HepG2 (cell line): Measurements from ENCODE around the gene MIPEP. TPM values are rescaled to one million over a fixed set of nuclear protein-coding genes. Genes with fewer than 3 reads are reported as not detected.

ENCODE experiments used
- ATAC-seq: fragments of 200-7000 bp; cut with Tn5 transposase; 3 replicates; pipeline ENCODE4 v1.9.1; 2020; ENCODE audit warnings: mild to moderate bottlenecking, moderate library complexity
- BruUV-seq: library from RNA; stranded (reverse); fragments of 400-500 nt; replicated peaks from 2 replicates; lab custom pipeline; 2021; lab: Mats Ljungman, UMichigan
- CTCF ChIA-PET: fragments of 300-600 bp; formaldehyde crosslinking; extraction: SDS; loops from one replicate; lab custom pipeline; 2021; ENCODE audit warnings: low total read pairs, inconsistent platforms, low intra/inter-chr PET ratio; lab: Yijun Ruan, JAX
- POLR2A ChIA-PET: fragments of 350-600 bp; sonication (Branson Sonifier 250); formaldehyde crosslinking; loops from one replicate; lab custom pipeline; 2020; ENCODE audit warnings: antibody characterized with exemption, inconsistent platforms; lab: Yijun Ruan, JAX
- DNase-seq: peaks from one replicate; pipeline ENCODE4 v3.0.0-alpha.2; 2015; ENCODE audit warnings: low spot score
- FAIRE-seq: peaks from 3 replicates; lab custom pipeline; 2011; peaks lifted over from hg19 to GRCh38; lab: Jason Lieb, UNC
- H2AFZ ChIP-seq: one replicate; pipeline ENCODE4 v1.6.1; 2011; ENCODE audit warnings: low read length, inconsistent platforms
- H3K27ac ChIP-seq: fragments of 300-600 bp; 3 replicates; pipeline ENCODE4 v1.8.0; 2011; ENCODE audit warnings: mixed run types, mild to moderate bottlenecking, mixed read lengths, low read length, inconsistent platforms; ENCODE audit not compliant: insufficient read depth; ENCODE audit errors: extremely low read length
- H3K27me3 ChIP-seq, 2 experiments: fragments of 200-600 bp in 1 of 2; 2 replicates in 1 of 2; 3 replicates in 1 of 2; pipeline versions ENCODE4 v1.6.0 to v1.8.0; 2011; ENCODE audit warnings: low read length in 2 of 2, mild to moderate bottlenecking in 2 of 2, moderate library complexity in 2 of 2, inconsistent platforms in 1 of 2; ENCODE audit not compliant: insufficient read depth in 2 of 2, control insufficient read depth in 1 of 2
- H3K36me3 ChIP-seq, 2 experiments: fragments of 200-600 bp in 1 of 2; replicated peaks in 1 of 2; 2 replicates in 1 of 2; 3 replicates in 1 of 2; pipeline versions ENCODE4 v1.5.1 to v1.8.0; 2011; ENCODE audit warnings: low read length in 2 of 2, inconsistent platforms in 1 of 2; ENCODE audit not compliant: insufficient read depth in 2 of 2, control insufficient read depth in 1 of 2
- H3K4me1 ChIP-seq: 2 replicates; pipeline ENCODE4 v1.5.1; 2012; ENCODE audit warnings: low read length, inconsistent platforms; ENCODE audit not compliant: insufficient read depth
- H3K4me2 ChIP-seq: 2 replicates; pipeline ENCODE4 v1.6.0; 2011; ENCODE audit warnings: low read depth, low read length, inconsistent platforms
- H3K4me3 ChIP-seq, 3 experiments: fragments of 200-600 bp in 1 of 3; sonication (generic), shearing (Covaris generic) in 1 of 3; replicated peaks in 1 of 3; 2 replicates each; pipeline ENCODE4 v1.5.1; 2011 to 2016; ENCODE audit warnings: low read length in 3 of 3, inconsistent platforms in 2 of 3, low read depth in 2 of 3, mild to moderate bottlenecking in 2 of 3, control low read depth in 1 of 3, mixed read lengths in 1 of 3; ENCODE audit not compliant: insufficient read depth in 1 of 3
- H3K79me2 ChIP-seq: one replicate; pipeline ENCODE4 v1.6.1; 2011; ENCODE audit warnings: low read length, inconsistent platforms; ENCODE audit not compliant: insufficient read depth
- H3K9ac ChIP-seq: 2 replicates; pipeline ENCODE4 v1.6.0; 2011; ENCODE audit warnings: mild to moderate bottlenecking, low read depth, low read length, inconsistent platforms; ENCODE audit not compliant: insufficient read depth
- H3K9me3 ChIP-seq: 2 replicates; pipeline ENCODE4 v1.5.1; 2012; ENCODE audit warnings: mild to moderate bottlenecking, low read length
- H4K20me1 ChIP-seq: 2 replicates; pipeline ENCODE4 v1.6.0; 2011; ENCODE audit warnings: inconsistent platforms, mild to moderate bottlenecking, low read length, moderate library complexity; ENCODE audit not compliant: insufficient read depth
- ASH2L ChIP-seq: fragments of 300-600, 200-600 bp; sonication (generic); IDR thresholded peaks from 2 replicates; pipeline ENCODE4 v1.7.0; 2017; ENCODE audit warnings: low read depth, mild to moderate bottlenecking, moderate library complexity, mixed read lengths, low read length; ENCODE audit not compliant: insufficient read length
- MAF1 ChIP-seq: sonication (generic); formaldehyde crosslinking; IDR thresholded peaks from 2 replicates; pipeline ENCODE4 v1.5.0; 2020; ENCODE audit warnings: missing genetic modification reagents, borderline replicate concordance
- MEF2D ChIP-seq: sonication (generic); formaldehyde crosslinking; IDR thresholded peaks from 2 replicates; pipeline ENCODE4 v1.5.1; 2020; ENCODE audit warnings: mild to moderate bottlenecking, missing genetic modification reagents
- NR2C2 ChIP-seq: sonication (generic); formaldehyde crosslinking; IDR thresholded peaks from 2 replicates; pipeline ENCODE4 v1.4.0; 2020; ENCODE audit warnings: missing genetic modification reagents, mild to moderate bottlenecking, moderate library complexity, borderline replicate concordance
- NR2F2 ChIP-seq: IDR thresholded peaks from 2 replicates; pipeline ENCODE4 v1.6.1; 2012; ENCODE audit warnings: low read depth, inconsistent platforms, borderline replicate concordance
- NRL ChIP-seq: sonication (generic); formaldehyde crosslinking; IDR thresholded peaks from 2 replicates; pipeline ENCODE4 v1.5.0; 2020; ENCODE audit warnings: missing genetic modification reagents, mild to moderate bottlenecking, moderate library complexity, borderline replicate concordance
- REST ChIP-seq, 2 experiments: IDR thresholded peaks; 2 replicates each; pipeline ENCODE4 v1.6.1; 2011 to 2012; ENCODE audit warnings: low read length in 2 of 2, borderline replicate concordance in 1 of 2, low read depth in 1 of 2, mild to moderate bottlenecking in 1 of 2, moderate library complexity in 1 of 2
- TBX2 ChIP-seq: sonication (generic); formaldehyde crosslinking; IDR thresholded peaks from 2 replicates; pipeline ENCODE4 v1.5.0; 2020; ENCODE audit warnings: missing genetic modification reagents, mild to moderate bottlenecking, borderline replicate concordance
- TEAD2 ChIP-seq: sonication (generic); formaldehyde crosslinking; IDR thresholded peaks from 2 replicates; pipeline ENCODE4 v1.9.0; 2021; ENCODE audit warnings: missing genetic modification reagents
- TRAFD1 ChIP-seq: sonication (generic); formaldehyde crosslinking; IDR thresholded peaks from 2 replicates; pipeline ENCODE4 v1.5.1; 2020; ENCODE audit warnings: missing genetic modification reagents, mild to moderate bottlenecking, borderline replicate concordance
- ZBTB39 ChIP-seq: sonication (generic); formaldehyde crosslinking; IDR thresholded peaks from 2 replicates; pipeline ENCODE4 v1.5.0; 2020; ENCODE audit warnings: missing genetic modification reagents
- ZNF569 ChIP-seq: sonication (generic); formaldehyde crosslinking; IDR thresholded peaks from 2 replicates; pipeline ENCODE4 v1.5.0; 2020; ENCODE audit warnings: mild to moderate bottlenecking, missing genetic modification reagents, moderate library complexity, borderline replicate concordance
- ZNF788 ChIP-seq: sonication (generic); formaldehyde crosslinking; IDR thresholded peaks from 2 replicates; pipeline ENCODE4 v1.5.0; 2020; ENCODE audit warnings: mild to moderate bottlenecking, missing genetic modification reagents, borderline replicate concordance
- ZNF891 ChIP-seq: sonication (generic); formaldehyde crosslinking; IDR thresholded peaks from 2 replicates; pipeline ENCODE4 v1.5.0; 2020; ENCODE audit warnings: mild to moderate bottlenecking, missing genetic modification reagents
- WGBS: methylation state at CpG from one replicate; pipeline ENCODE4 v1.1.6; 2017; ENCODE audit warnings: low lambda C conversion rate; 5-methylcytosine and 5-hydroxymethylcytosine counted together
- in situ Hi-C: cut with HindIII; loops from 2 replicates; pipeline ENCODE4 v1.10.0; 2017; ENCODE audit warnings: low pct_unique_long_range_greater_than_20kb; ENCODE audit not compliant: extremely low pct_ligation_motif_present
- intact Hi-C: fragments of 100-400 bp; cut with micrococcal nuclease; formaldehyde crosslinking; loops from one replicate; pipeline ENCODE4 v1.10.0; 2022; ENCODE audit not compliant: unreplicated experiment
- polyA plus RNA-seq, 8 experiments: library from polyadenylated mRNA; depleted of rRNA in 3 of 8; stranded (reverse) in 7 of 8; unstranded in 1 of 8; fragments of >200 nt; fragmentation: Illumina TruSeq in 4 of 8; extraction: Trizol in 4 of 8; gene quantifications; 2 replicates each; pipeline versions ENCODE4 v1.2.1 to v1.2.3, GENCODE V29; 2011 to 2016; ENCODE audit warnings: low read depth in 4 of 8, missing spikeins in 1 of 8, mixed read lengths in 1 of 8; ENCODE audit not compliant: insufficient read depth in 1 of 8
- total RNA-seq, 5 experiments: library from RNA; depleted of rRNA; stranded (reverse); fragments of >200 nt; fragmentation: Illumina TruSeq; extraction: Trizol; gene quantifications; 2 replicates each; pipeline ENCODE4 v1.2.3, GENCODE V29; 2016; ENCODE audit warnings: low read depth in 1 of 5

Gene MIPEP
- total and polyA plus RNA-seq, 2 of the 13 experiments (the other 11 are each of a cell fraction or from before 2014, with no cell fraction given): 9.3 to 24.1 TPM

- intact Hi-C loops (no loop called here), in situ Hi-C loops (loop anchor here (5.0 kb wide), 1 partner anchor 151 kb away; no protein-coding TSS in a partner anchor)
- no peak for FAIRE-seq
- no peak overlapping the region for H3K4me3 ChIP-seq
- H3K27ac ChIP-seq: no peak overlapping the region
- H3K4me1 ChIP-seq: peaks cover 11% of the 10 kb centered on the region; the same call in 1 of the 2 replicates
- no peak overlapping the region for H3K9ac ChIP-seq
- DNase-seq: no peak
- no peak overlapping the region for H2AFZ ChIP-seq
- 0 out of 5 replicates have a peak, but pooled peaks cover 0 to 4% of the 10 kb centered on the region in 2 experiments for H3K36me3 ChIP-seq
- no TSS peak for BruUV-seq
- H3K79me2 ChIP-seq: no peaks in the 10 kb centered on the region
- ATAC-seq: no peak
- ChIA-PET POLR2A (no interaction called here), CTCF (no interaction called here)
- no peak overlapping the region for H3K4me2 ChIP-seq
- no peaks in the 10 kb centered on the region for H3K9me3 ChIP-seq
- no peaks in the 10 kb centered on the region for H3K27me3 ChIP-seq
- 76% methylated on average over 5 of the region's 5 CpGs for WGBS
- H4K20me1 ChIP-seq: no peaks in the 10 kb centered on the region
- TF ChIP-seq REST (IDR thresholded peaks at IDR 0.05; ENCODE audit: borderline replicate concordance in 1 of 2, low read depth in 1 of 2, low read length in 2 of 2): no peak
- TF ChIP-seq TRAFD1 (CRISPR knock-in tag): no peak
- TF ChIP-seq ZNF891 (CRISPR knock-in tag): no peak
- no peak for TF ChIP-seq NR2C2
- TF ChIP-seq NRL: no peak
- no peak for TF ChIP-seq ZNF569 (CRISPR knock-in tag)
- TF ChIP-seq ZBTB39: no peak
- no peak for TF ChIP-seq TEAD2
- TF ChIP-seq TBX2 (CRISPR knock-in tag): no peak
- TF ChIP-seq ZNF788 (CRISPR knock-in tag): no peak
- TF ChIP-seq NR2F2: no peak
- TF ChIP-seq MEF2D: no peak
- TF ChIP-seq MAF1 (CRISPR knock-in tag): no peak
- TF ChIP-seq ASH2L: no peak
Measured at GRCh38 chr13:23868521-23868920, 20.7 kb downstream of the MIPEP start.
